Right lobe of liver (tissue), 6 donors: ENCODE results near the gene EGFLAM. TPM values are rescaled to one million over a fixed set of nuclear protein-coding genes. Genes with fewer than 3 reads are reported as not detected.

Source experiments
- ATAC-seq, 4 donors: fragments of 200-7000 bp; cut with Tn5 transposase; one replicate each; pipeline ENCODE4 v1.9.1; 2020; ENCODE audit warnings: mild to moderate bottlenecking in 4 of 4, moderate library complexity in 4 of 4
- DNase-seq, 3 donors: peaks; one replicate each; pipeline ENCODE4 v3.0.0-alpha.2; 2020
- H3K27ac ChIP-seq, 3 donors: fragments of 200-600 bp; one replicate each; pipeline ENCODE4 v1.8.0; 2022
- H3K27me3 ChIP-seq, 2 donors: fragments of 200-600 bp; one replicate each; pipeline ENCODE4 v1.8.0; 2022
- H3K36me3 ChIP-seq, 4 donors: fragments of 200-600 bp; sonication (generic) in 1 of 4; one replicate each; pipeline versions ENCODE4 v1.5.1 to v1.8.0; 2017 to 2022; ENCODE audit warnings: control low read depth in 1 of 4
- H3K4me1 ChIP-seq, 4 donors: fragments of 200-600 bp; sonication (generic) in 1 of 4; one replicate each; pipeline versions ENCODE4 v1.5.1 to v1.8.0; 2017 to 2022; ENCODE audit warnings: control low read depth in 1 of 4
- H3K4me3 ChIP-seq, 3 donors: fragments of 200-600 bp; one replicate each; pipeline ENCODE4 v1.8.0; 2022
- H3K9me3 ChIP-seq, 4 donors: fragments of 200-600 bp; sonication (generic) in 1 of 4; one replicate each; pipeline versions ENCODE4 v1.5.1 to v1.8.0; 2017 to 2022; ENCODE audit warnings: control low read depth in 1 of 4
- POLR2A ChIP-seq: fragments of 450-650 bp; IDR thresholded peaks from one replicate; pipeline ENCODE4 v1.6.1; 2017; ENCODE audit warnings: antibody characterized with exemption, mild to moderate bottlenecking
- WGBS: methylation state at CpG from one replicate; pipeline ENCODE4 v1.1.6; 2018; ENCODE audit warnings: low coverage, low lambda C conversion rate; ENCODE audit not compliant: insufficient coverage; ENCODE audit errors: missing lambda C conversion rate; 5-methylcytosine and 5-hydroxymethylcytosine counted together
- intact Hi-C, 2 donors: fragments of 100-400 bp; cut with DNase I; formaldehyde crosslinking; loops; one replicate each; pipeline versions ENCODE4 v1.11.2 to v1.14.1; 2022
- total RNA-seq, 6 experiments: library from RNA; depleted of rRNA in 2 of 6; stranded (reverse); fragments of >200 nt in 2 of 6; fragmentation: NEBNext Ultra II Directional in 3 of 6; extraction: Animal tissue kit (Norgen Biotek cat#: 25700) in 3 of 6; gene quantifications; one replicate each; pipeline versions ENCODE4 v1.1.0 to v1.2.4, GENCODE V29; 2016 to 2023
- TF ChIP-seq, protein P1 (sequence below), 4 donors: fragments of 200-600 bp in 3 of 4; fragments of 450-650 bp in 1 of 4; IDR thresholded peaks; one replicate each; pipeline versions ENCODE4 v1.5.1 to v1.8.0; 2016 to 2022; ENCODE audit warnings: antibody characterized with exemption in 4 of 4, mild to moderate bottlenecking in 2 of 4
- donor health status: DM: no; HTN: yes; CAD: no.
- donor health status: DM: no; HTN: no; CAD: no.
- donor health status: DM: no; HTN: no; CAD: no.
- donor health status: DM: no; HTN: yes; CAD: no.
- donor health status: DM: no; HTN: yes; CAD: no.

The EGFLAM gene
- total RNA-seq, 6 experiments from 2014 or later, result 0.50 to 6.2 (median 2.3) TPM

GRCh38 chr5:38319491-38319890 lies 61.1 kb downstream of the EGFLAM start:
- ATAC-seq (no peak), DNase-seq (no peak)
- H3K4me3 ChIP-seq, result no peak overlapping the region
- 50% methylated on average over 2 of the region's 3 CpGs for WGBS
- H3K4me1 ChIP-seq, result no peaks in the 10 kb centered on the region
- TF ChIP-seq POLR2A, result no peak
- TF ChIP-seq, protein P1, sequence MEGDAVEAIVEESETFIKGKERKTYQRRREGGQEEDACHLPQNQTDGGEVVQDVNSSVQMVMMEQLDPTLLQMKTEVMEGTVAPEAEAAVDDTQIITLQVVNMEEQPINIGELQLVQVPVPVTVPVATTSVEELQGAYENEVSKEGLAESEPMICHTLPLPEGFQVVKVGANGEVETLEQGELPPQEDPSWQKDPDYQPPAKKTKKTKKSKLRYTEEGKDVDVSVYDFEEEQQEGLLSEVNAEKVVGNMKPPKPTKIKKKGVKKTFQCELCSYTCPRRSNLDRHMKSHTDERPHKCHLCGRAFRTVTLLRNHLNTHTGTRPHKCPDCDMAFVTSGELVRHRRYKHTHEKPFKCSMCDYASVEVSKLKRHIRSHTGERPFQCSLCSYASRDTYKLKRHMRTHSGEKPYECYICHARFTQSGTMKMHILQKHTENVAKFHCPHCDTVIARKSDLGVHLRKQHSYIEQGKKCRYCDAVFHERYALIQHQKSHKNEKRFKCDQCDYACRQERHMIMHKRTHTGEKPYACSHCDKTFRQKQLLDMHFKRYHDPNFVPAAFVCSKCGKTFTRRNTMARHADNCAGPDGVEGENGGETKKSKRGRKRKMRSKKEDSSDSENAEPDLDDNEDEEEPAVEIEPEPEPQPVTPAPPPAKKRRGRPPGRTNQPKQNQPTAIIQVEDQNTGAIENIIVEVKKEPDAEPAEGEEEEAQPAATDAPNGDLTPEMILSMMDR (IDR thresholded peaks at IDR 0.05), result no peak
- no peak overlapping the region for H3K27ac ChIP-seq
- H3K9me3 ChIP-seq, result no peaks in the 10 kb centered on the region
- H3K36me3 ChIP-seq, result no peaks in the 10 kb centered on the region
- H3K27me3 ChIP-seq, result no peaks in the 10 kb centered on the region
- intact Hi-C loops, result no loop called here

DNA sequence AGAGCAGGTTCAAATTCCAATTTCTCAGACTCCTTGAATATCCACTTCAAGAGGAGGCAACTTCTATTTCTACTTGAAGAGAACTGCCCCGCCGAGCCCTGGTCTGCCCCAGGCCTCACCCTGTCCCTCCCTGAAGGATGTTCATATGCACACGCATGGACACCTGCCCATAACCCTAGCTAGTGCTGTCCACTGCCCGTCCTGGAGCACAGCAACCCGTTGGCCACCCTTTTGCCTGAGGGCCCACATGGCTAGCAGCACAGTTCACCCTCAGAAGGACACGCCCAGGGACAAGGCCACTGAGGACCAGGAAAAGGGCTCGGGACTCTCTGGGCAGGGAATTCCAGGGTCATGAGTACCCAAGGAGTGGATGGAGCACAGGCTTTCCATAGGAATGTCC lies 63.6 kb downstream of the EGFLAM start:
- Histone ChIP-seq H3K9me3 (no peaks in the 10 kb centered on the region), H3K27ac (no peak overlapping the region), H3K4me1 (no peaks in the 10 kb centered on the region), H3K27me3 (no peaks in the 10 kb centered on the region), H3K4me3 (no peak overlapping the region), H3K36me3 (no peaks in the 10 kb centered on the region)
- DNase-seq, result no peak
- 75% methylated on average over 6 of the region's 7 CpGs for WGBS
- TF ChIP-seq, protein P1 (IDR thresholded peaks at IDR 0.05), result no peak
- no peak for TF ChIP-seq POLR2A
- intact Hi-C loops, result no loop called here
- no peak for ATAC-seq

- TF ChIP-seq, protein P1 (IDR thresholded peaks at IDR 0.05), result no peak
- TF ChIP-seq POLR2A, result no peak
- H3K36me3 ChIP-seq, result no peaks in the 10 kb centered on the region
- 86% methylated on average over 9 of the region's 9 CpGs for WGBS
- no peak overlapping the region for H3K27ac ChIP-seq
- H3K4me3 ChIP-seq, result no peak overlapping the region
- intact Hi-C loops, result no loop called here
- ATAC-seq (no peak), DNase-seq (no peak)
- no peaks in the 10 kb centered on the region for H3K27me3 ChIP-seq
- H3K9me3 ChIP-seq, result no peaks in the 10 kb centered on the region
- no peaks in the 10 kb centered on the region for H3K4me1 ChIP-seq
Measured at GRCh38 chr5:38323645-38324295, 65.4 kb downstream of the EGFLAM start.

GRCh38 chr5:38329132-38329715 lies 70.9 kb downstream of the EGFLAM start:
- Histone ChIP-seq H3K4me3 (no peak overlapping the region), H3K27ac (no peak overlapping the region), H3K4me1 (no peaks in the 10 kb centered on the region), H3K9me3 (no peaks in the 10 kb centered on the region), H3K27me3 (no peaks in the 10 kb centered on the region), H3K36me3 (no peaks in the 10 kb centered on the region)
- ATAC-seq, result no peak
- intact Hi-C loops, result no loop called here
- DNase-seq, result no peak
- TF ChIP-seq POLR2A, result no peak
- TF ChIP-seq, protein P1 (IDR thresholded peaks at IDR 0.05), result no peak
- WGBS, result 82% methylated on average over 5 of the region's 5 CpGs
